Measurements from ENCODE around the gene LAGE3.

DNA sequence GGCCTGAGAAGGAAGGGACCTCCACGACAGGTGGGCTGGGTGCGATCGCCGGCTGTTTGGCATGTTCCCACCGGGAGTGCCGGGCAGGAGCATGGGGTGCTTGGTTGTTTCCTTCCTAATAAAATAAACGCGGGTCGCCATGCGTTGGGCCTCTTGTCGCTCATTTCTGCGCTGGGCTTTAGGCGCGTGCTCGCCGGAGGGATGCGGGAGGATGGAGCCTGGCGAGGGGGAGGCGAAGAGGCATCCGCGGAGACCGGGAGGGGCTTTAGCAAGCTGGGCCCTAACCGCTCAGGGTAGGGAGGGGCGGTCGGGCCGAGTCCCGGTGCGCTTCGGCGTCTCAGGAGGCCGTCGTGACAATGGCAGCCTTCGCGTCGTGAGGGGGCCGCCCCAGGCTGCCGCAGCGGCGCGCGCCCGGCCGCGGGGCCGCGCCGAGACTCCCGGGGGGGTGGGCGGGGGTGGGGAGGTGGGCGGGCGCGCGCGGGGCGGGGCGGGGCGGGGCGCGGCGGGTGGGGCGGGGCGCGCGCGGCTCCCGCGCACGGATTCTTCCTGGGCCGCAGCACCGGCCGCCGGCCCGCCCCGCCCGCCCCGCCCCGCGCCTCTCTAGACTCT, 42.6 kb downstream of the LAGE3 start:
- TF ChIP-seq, protein P1, sequence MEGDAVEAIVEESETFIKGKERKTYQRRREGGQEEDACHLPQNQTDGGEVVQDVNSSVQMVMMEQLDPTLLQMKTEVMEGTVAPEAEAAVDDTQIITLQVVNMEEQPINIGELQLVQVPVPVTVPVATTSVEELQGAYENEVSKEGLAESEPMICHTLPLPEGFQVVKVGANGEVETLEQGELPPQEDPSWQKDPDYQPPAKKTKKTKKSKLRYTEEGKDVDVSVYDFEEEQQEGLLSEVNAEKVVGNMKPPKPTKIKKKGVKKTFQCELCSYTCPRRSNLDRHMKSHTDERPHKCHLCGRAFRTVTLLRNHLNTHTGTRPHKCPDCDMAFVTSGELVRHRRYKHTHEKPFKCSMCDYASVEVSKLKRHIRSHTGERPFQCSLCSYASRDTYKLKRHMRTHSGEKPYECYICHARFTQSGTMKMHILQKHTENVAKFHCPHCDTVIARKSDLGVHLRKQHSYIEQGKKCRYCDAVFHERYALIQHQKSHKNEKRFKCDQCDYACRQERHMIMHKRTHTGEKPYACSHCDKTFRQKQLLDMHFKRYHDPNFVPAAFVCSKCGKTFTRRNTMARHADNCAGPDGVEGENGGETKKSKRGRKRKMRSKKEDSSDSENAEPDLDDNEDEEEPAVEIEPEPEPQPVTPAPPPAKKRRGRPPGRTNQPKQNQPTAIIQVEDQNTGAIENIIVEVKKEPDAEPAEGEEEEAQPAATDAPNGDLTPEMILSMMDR (IDR thresholded peaks at IDR 0.05; ENCODE audit: extremely low read depth in 1 of 2, insufficient read depth in 1 of 2, low read depth in 1 of 2, low read length in 2 of 2): no peak
- no peak for TF ChIP-seq POLR2AphosphoS5 (IDR thresholded peaks at IDR 0.05; ENCODE audit: insufficient read depth, low read depth, low read length)

All from endothelial cell of umbilical vein (primary cell).